ENCODE measurements around the gene CTAG2. TPM values are rescaled to one million over a fixed set of nuclear protein-coding genes. Genes with fewer than 3 reads are reported as not detected.
"Not testable (repeated sequence)": the region's sequence is repeated elsewhere in the genome, so short reads cannot be mapped to it uniquely, and the experiment has no call there.

The CTAG2 gene
- total and polyA plus RNA-seq, 11 donors: 0.61 TPM; not detected in 10

DNA sequence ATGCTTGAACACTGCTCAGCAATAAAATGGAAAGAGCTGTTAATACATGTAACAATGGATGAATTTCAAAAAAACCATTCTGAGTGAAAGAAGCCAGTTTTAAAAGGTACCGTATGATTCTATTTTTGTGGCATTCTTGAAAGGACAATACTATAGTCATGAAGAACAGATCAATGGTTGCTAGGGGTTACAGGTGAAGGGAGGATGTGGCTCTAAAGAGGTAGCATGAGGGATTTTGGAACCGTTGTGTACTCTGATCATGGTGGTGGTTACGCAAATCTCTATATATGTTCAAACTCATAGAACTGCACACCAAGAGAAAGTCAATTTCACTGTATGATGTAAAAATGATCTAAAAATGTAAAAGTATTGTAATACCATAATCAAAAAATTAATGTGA lies 40.0 kb upstream of the CTAG2 start:
- ATAC-seq (no peak), DNase-seq (no peak)
- intact Hi-C loops (cut with DNase I): loop anchor here in 4 of 10 donors (10.0 kb wide), 1 partner anchor 51 kb away; no protein-coding TSS in a partner anchor
- TF ChIP-seq, protein P1, sequence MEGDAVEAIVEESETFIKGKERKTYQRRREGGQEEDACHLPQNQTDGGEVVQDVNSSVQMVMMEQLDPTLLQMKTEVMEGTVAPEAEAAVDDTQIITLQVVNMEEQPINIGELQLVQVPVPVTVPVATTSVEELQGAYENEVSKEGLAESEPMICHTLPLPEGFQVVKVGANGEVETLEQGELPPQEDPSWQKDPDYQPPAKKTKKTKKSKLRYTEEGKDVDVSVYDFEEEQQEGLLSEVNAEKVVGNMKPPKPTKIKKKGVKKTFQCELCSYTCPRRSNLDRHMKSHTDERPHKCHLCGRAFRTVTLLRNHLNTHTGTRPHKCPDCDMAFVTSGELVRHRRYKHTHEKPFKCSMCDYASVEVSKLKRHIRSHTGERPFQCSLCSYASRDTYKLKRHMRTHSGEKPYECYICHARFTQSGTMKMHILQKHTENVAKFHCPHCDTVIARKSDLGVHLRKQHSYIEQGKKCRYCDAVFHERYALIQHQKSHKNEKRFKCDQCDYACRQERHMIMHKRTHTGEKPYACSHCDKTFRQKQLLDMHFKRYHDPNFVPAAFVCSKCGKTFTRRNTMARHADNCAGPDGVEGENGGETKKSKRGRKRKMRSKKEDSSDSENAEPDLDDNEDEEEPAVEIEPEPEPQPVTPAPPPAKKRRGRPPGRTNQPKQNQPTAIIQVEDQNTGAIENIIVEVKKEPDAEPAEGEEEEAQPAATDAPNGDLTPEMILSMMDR (IDR thresholded peaks at IDR 0.05): no peak
- TF ChIP-seq POLR2A (IDR thresholded peaks at IDR 0.05): no peak
- H3K9me3 ChIP-seq: no peaks in the 10 kb centered on the region
- H3K4me1 ChIP-seq: peaks cover 0 to 29% (median 14%) of the 10 kb centered on the region in 12 donors
- peaks cover 0 to under 1% (median 0%) of the 10 kb centered on the region in 9 donors for H3K27me3 ChIP-seq
- no peak overlapping the region for H3K4me3 ChIP-seq
- H3K27ac ChIP-seq: no peak overlapping the region
- 84 to 98% (median 88%) methylated on average over 3 of the region's 3 CpGs for WGBS, 4 donors
- H3K36me3 ChIP-seq: peaks cover 0 to 58% (median 22%) of the 10 kb centered on the region in 9 donors

DNA sequence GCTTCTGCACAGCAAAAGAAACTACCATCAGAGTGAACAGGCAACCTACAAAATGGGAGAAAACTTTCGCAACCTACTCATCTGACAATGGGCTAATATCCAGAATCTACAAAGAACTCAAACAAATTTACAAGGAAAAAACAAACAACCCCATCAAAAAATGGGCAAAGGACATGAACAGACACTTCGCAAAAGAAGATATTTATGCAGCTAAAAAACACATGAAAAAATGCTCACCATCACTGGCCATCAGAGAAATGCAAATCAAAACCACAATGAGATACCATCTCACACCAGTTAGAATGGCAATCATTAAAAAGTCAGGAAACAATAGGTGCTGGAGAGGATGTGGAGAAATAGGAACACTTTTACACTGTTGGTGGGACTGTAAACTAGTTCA lies 37.1 kb upstream of the CTAG2 start:
- ATAC-seq, H3K27me3 ChIP-seq, H3K9me3 ChIP-seq, H3K4me3 ChIP-seq, H3K4me1 ChIP-seq, H3K27ac ChIP-seq, DNase-seq: not testable (repeated sequence)
- H3K36me3 ChIP-seq: peaks cover 0 to 38% (median 6%) of the 10 kb centered on the region in 9 donors
- intact Hi-C loops (cut with DNase I): loop anchor here in 4 of 10 donors (10.0 kb wide), 1 partner anchor 54 kb away; no protein-coding TSS in a partner anchor
- WGBS, 4 donors: 80 to 95% (median 92%) methylated on average over 2 of the region's 2 CpGs

DNA sequence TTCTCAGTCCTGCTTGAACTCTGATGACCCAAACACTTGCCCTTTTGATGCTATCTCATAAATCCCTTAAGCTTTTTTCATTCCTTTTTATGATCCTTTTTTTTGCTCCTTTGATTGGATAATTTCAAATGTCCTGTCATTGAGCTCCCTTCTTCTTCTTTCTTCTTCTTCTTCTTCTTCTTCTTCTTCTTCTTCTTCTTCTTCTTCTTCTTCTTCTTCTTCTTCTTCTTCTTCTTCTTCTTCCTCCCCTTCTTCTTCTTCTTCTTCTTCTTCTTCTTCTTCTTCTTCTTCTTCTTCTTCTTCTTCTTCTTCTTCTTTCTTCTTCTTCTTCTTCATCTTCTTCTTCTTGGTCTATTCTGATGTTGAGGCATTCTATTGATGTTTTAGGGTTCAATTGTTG lies 18.7 kb upstream of the CTAG2 start:
- peaks cover 0 to 19% (median 9%) of the 10 kb centered on the region in 9 donors for H3K36me3 ChIP-seq
- ATAC-seq; H3K4me3 ChIP-seq; DNase-seq; H3K27me3 ChIP-seq; H3K27ac ChIP-seq; H3K4me1 ChIP-seq; intact Hi-C loops (cut with DNase I): not testable (repeated sequence)
- H3K9me3 ChIP-seq: peaks cover 0 to 17% (median 0%) of the 10 kb centered on the region in 12 donors

DNA sequence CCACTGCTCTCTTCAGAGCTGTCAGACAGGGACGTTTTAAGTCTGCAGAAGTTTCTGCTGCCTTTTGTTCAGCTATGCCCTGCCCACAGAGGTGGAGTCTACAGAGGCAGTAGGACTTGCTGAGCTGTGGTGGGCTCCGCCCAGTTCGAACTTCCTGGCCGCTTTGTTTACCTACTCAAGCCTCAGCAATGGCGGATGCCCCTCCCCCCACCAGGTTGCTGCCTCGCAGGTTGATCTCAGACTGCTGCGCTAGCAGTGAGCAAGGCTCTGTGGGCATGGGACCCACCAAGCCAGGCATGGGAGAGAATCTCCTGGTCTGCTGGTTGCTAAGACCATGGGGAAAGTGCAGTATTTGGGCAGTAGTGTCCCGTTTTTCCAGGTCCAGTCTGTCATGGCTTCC lies 17.5 kb upstream of the CTAG2 start:
- H3K27ac ChIP-seq; H3K27me3 ChIP-seq; ATAC-seq; H3K4me1 ChIP-seq; DNase-seq; intact Hi-C loops (cut with DNase I); H3K36me3 ChIP-seq; H3K4me3 ChIP-seq: not testable (repeated sequence)
- 78 to 89% (median 83%) methylated on average over 8 of the region's 8 CpGs for WGBS, 4 donors
- peaks cover 0 to 17% (median 0%) of the 10 kb centered on the region in 12 donors for H3K9me3 ChIP-seq

DNA sequence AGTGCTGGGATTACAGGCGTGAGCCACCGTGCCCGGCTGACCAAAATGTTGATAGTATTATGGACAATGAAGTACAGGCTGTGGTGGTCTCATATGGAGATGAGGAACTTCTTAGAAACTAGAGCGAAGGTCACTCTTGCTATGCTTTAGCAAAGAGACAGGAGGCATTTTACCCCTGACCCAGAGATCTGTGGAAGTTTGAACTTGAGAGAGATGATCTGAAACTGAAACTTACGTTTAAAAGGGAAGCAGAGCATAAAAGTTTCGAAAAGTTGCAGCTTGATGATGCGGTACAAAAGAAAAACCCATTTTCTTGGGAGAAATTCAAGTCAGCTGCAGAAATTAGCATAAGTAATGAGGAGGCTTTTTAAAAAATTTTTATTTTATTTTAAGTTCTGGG lies 8.5 kb upstream of the CTAG2 start:
- no peak overlapping the region for H3K27ac ChIP-seq
- peaks cover 0 to 5% (median 0%) of the 10 kb centered on the region in 12 donors for H3K9me3 ChIP-seq
- TF ChIP-seq, protein P1 (IDR thresholded peaks at IDR 0.05): no peak
- TF ChIP-seq POLR2A (IDR thresholded peaks at IDR 0.05): no peak
- ATAC-seq (no peak), DNase-seq (no peak)
- intact Hi-C loops (cut with DNase I): no loop called here
- no peak overlapping the region for H3K4me3 ChIP-seq
- no peaks in the 10 kb centered on the region for H3K4me1 ChIP-seq
- H3K27me3 ChIP-seq: no peaks in the 10 kb centered on the region
- no peaks in the 10 kb centered on the region for H3K36me3 ChIP-seq
- 78 to 90% (median 86%) methylated on average over 7 of the region's 7 CpGs for WGBS, 4 donors

DNA sequence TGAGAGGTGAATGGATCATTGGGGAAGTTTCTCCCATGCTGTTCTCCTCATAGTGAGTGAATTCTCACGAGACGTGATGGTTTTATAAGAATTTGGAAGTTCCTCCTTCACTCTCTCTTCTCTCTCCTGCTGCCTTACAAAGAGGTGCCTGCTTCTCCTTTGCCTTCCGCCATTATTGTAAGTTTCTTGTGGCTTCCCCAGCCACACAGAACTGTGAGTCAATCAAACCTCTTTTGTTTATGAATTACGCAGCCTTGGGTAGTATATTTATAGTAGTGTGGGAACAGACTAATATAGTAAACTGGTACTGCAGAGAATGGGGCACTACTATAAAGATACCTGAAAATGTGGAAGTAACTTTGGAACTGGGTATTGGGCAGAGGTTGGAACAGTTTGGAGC lies 7.8 kb upstream of the CTAG2 start:
- Histone ChIP-seq H3K4me1 (no peaks in the 10 kb centered on the region), H3K36me3 (no peaks in the 10 kb centered on the region), H3K27me3 (no peaks in the 10 kb centered on the region), H3K4me3 (no peak overlapping the region), H3K27ac (no peak overlapping the region), H3K9me3 (peaks cover 0 to 5% (median 0%) of the 10 kb centered on the region in 12 donors)
- ATAC-seq: no peak
- no peak for DNase-seq
- intact Hi-C loops (cut with DNase I): no loop called here
- no peak for TF ChIP-seq POLR2A (IDR thresholded peaks at IDR 0.05)
- TF ChIP-seq, protein P1 (IDR thresholded peaks at IDR 0.05): no peak
- WGBS, 4 donors: 75 to 86% (median 81%) methylated on average over 4 of the region's 4 CpGs

Data from heart left ventricle (tissue), 16 donors.